HL-60 (cell line): ENCODE measurements around the gene PRKD2.

Experiments used
- REST ChIP-seq: IDR thresholded peaks from 2 replicates; pipeline ENCODE4 v1.6.1; 2012; ENCODE audit warnings: low read depth; ENCODE audit not compliant: insufficient replicate concordance
- TF ChIP-seq, protein P1 (sequence below): IDR thresholded peaks from one replicate; pipeline ENCODE4 v1.5.1; 2011; ENCODE audit warnings: low read length, control low read depth, inconsistent platforms; ENCODE audit not compliant: insufficient read depth

DNA sequence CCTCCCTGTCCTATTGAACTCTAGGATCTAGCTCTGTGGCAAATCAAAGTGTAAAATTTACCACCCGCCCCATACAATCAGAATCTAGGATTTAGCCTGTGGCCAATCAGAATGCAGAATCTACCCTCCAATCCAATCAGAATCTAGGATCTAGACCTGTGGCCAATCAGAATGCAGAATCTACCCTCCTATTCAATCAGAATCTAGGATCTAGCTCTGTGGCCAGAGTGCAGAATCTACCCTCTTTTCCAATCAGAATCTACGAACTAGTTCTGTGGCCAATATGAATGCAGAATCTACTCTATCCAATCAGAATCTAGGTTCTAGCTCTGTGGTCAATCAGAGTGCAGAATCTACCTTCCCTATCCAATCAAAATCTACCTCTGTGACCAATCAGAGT lies 25.8 kb downstream of the PRKD2 start:
- TF ChIP-seq, protein P1, sequence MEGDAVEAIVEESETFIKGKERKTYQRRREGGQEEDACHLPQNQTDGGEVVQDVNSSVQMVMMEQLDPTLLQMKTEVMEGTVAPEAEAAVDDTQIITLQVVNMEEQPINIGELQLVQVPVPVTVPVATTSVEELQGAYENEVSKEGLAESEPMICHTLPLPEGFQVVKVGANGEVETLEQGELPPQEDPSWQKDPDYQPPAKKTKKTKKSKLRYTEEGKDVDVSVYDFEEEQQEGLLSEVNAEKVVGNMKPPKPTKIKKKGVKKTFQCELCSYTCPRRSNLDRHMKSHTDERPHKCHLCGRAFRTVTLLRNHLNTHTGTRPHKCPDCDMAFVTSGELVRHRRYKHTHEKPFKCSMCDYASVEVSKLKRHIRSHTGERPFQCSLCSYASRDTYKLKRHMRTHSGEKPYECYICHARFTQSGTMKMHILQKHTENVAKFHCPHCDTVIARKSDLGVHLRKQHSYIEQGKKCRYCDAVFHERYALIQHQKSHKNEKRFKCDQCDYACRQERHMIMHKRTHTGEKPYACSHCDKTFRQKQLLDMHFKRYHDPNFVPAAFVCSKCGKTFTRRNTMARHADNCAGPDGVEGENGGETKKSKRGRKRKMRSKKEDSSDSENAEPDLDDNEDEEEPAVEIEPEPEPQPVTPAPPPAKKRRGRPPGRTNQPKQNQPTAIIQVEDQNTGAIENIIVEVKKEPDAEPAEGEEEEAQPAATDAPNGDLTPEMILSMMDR = no peak
- TF ChIP-seq REST = no peak
